Ascending aorta (tissue), 2 donors: ENCODE results near the gene NECTIN1. TPM values are rescaled to one million over a fixed set of nuclear protein-coding genes. Genes with fewer than 3 reads are reported as not detected.

ENCODE experiments used
- DNase-seq, 2 donors: peaks; one replicate each; pipeline ENCODE4 v3.0.0-alpha.2; 2019; ENCODE audit warnings: low spot score in 2 of 2
- H3K27ac ChIP-seq, 2 donors: fragments of 200-600 bp; sonication (generic); one replicate each; pipeline ENCODE4 v1.5.1; 2016 to 2017; ENCODE audit warnings: mild to moderate bottlenecking in 1 of 2
- H3K27me3 ChIP-seq: fragments of 200-600 bp; sonication (generic); one replicate; pipeline ENCODE4 v1.5.1; 2017
- H3K36me3 ChIP-seq, 2 donors: fragments of 200-600 bp; sonication (generic); one replicate each; pipeline ENCODE4 v1.5.1; 2016
- H3K4me1 ChIP-seq, 2 donors: fragments of 200-600 bp; sonication (generic); one replicate each; pipeline ENCODE4 v1.5.1; 2016 to 2017; ENCODE audit warnings: mild to moderate bottlenecking in 1 of 2
- H3K4me3 ChIP-seq, 2 donors: fragments of 200-600 bp; sonication (generic); one replicate each; pipeline ENCODE4 v1.5.1; 2016 to 2017; ENCODE audit warnings: mild to moderate bottlenecking in 1 of 2
- H3K9me3 ChIP-seq, 2 donors: fragments of 200-600 bp; sonication (generic); one replicate each; pipeline ENCODE4 v1.5.1; 2016
- CTCF ChIP-seq, 3 experiments: fragments of 200-600 bp in 2 of 3; fragments of 450-650 bp in 1 of 3; sonication (generic) in 2 of 3; IDR thresholded peaks; one replicate each; pipeline ENCODE4 v1.5.1; 2016 to 2019; ENCODE audit warnings: antibody characterized with exemption in 3 of 3, mild to moderate bottlenecking in 1 of 3, moderate library complexity in 1 of 3
- intact Hi-C: fragments of 100-400 bp; cut with DNase I; formaldehyde crosslinking; loops from one replicate; pipeline ENCODE4 v1.15.1; 2023
- total RNA-seq: library from RNA; depleted of rRNA; stranded (reverse); fragments of >200 nt; gene quantifications from one replicate; pipeline ENCODE4 v1.1.0, GENCODE V29; 2016

The NECTIN1 gene
- total RNA-seq, 1 donor from 2014 or later = 1.6 TPM

- H3K4me1 ChIP-seq = peaks cover 0 to under 1% of the 10 kb centered on the region in 2 donors
- H3K36me3 ChIP-seq = no peaks in the 10 kb centered on the region
- intact Hi-C loops = no loop called here
- no peak for DNase-seq
- no peak overlapping the region for H3K27ac ChIP-seq
- no peak for TF ChIP-seq CTCF (IDR thresholded peaks at IDR 0.05)
- no peaks in the 10 kb centered on the region for H3K27me3 ChIP-seq
- no peak overlapping the region for H3K4me3 ChIP-seq
- H3K9me3 ChIP-seq = no peaks in the 10 kb centered on the region
These were observed 29.3 kb upstream of the NECTIN1 start for GRCh38 chr11:119758291-119758690.

GRCh38 chr11:119757378-119757777 is 28.4 kb upstream of the NECTIN1 start:
- intact Hi-C loops = no loop called here
- no peak for DNase-seq
- TF ChIP-seq CTCF (IDR thresholded peaks at IDR 0.05) = no peak

GRCh38 chr11:119756169-119756865 is 27.3 kb upstream of the NECTIN1 start:
- Histone ChIP-seq H3K4me3 (no peak overlapping the region), H3K4me1 (peaks cover 0 to 7% of the 10 kb centered on the region in 2 donors), H3K27ac (no peak overlapping the region), H3K9me3 (no peaks in the 10 kb centered on the region), H3K36me3 (no peaks in the 10 kb centered on the region), H3K27me3 (no peaks in the 10 kb centered on the region)
- no peak for TF ChIP-seq CTCF (IDR thresholded peaks at IDR 0.05)
- DNase-seq = no peak
- intact Hi-C loops = no loop called here

More at GRCh38 chr11:119757378-119757777, 28.4 kb upstream of the NECTIN1 start:
- Histone ChIP-seq H3K9me3 (no peaks in the 10 kb centered on the region), H3K36me3 (no peaks in the 10 kb centered on the region), H3K27me3 (no peaks in the 10 kb centered on the region), H3K4me3 (no peak overlapping the region), H3K27ac (no peak overlapping the region), H3K4me1 (peaks cover 0 to 7% of the 10 kb centered on the region in 2 donors)

DNA sequence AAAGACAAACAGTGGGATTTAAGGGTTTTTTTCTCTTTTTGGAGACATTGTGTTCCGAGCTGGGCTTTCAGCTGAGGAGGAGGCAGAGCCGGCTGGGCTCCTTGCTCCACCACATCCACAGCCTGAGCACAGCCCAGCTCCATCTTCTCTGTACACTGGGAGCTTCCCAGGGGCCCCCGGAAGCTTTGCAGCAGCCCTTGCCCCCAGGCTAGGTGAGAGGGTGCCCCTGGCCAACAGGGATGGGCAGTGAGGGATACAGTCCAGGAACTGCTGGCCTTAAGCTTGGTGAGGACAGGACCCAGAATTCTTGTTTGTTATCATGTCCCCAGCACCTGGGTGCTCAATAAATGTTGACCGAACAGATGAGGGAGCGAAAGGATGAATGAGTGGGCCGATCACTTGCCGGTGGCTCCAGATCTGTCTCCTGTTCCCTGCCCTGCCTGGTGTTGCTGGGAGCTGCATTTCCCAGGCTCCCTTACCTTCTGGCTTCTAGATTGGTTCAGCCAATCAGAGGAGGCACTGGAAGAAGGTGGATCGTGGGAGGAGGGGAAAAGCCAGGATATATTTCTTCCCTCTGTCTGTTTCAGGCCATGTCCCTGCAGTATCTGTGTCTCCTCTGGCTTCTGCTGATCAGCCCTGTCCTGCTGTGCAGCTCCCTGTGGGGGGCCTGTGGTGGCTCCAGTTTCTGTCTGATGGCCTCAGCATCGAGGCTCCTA is 26.5 kb upstream of the NECTIN1 start:
- H3K4me1 ChIP-seq = peaks cover 0 to 7% of the 10 kb centered on the region in 2 donors
- no peak overlapping the region for H3K27ac ChIP-seq
- DNase-seq = no peak
- no peaks in the 10 kb centered on the region for H3K36me3 ChIP-seq
- intact Hi-C loops = no loop called here
- H3K4me3 ChIP-seq = no peak overlapping the region
- no peaks in the 10 kb centered on the region for H3K9me3 ChIP-seq
- no peak for TF ChIP-seq CTCF (IDR thresholded peaks at IDR 0.05)
- H3K27me3 ChIP-seq = no peaks in the 10 kb centered on the region

GRCh38 chr11:119754656-119755355 is 25.8 kb upstream of the NECTIN1 start:
- no peak overlapping the region for H3K4me3 ChIP-seq
- no peak overlapping the region for H3K27ac ChIP-seq
- DNase-seq = no peak
- H3K27me3 ChIP-seq = no peaks in the 10 kb centered on the region
- intact Hi-C loops = no loop called here
- no peaks in the 10 kb centered on the region for H3K9me3 ChIP-seq
- H3K4me1 ChIP-seq = peaks cover 0 to 7% of the 10 kb centered on the region in 2 donors
- no peak for TF ChIP-seq CTCF (IDR thresholded peaks at IDR 0.05)
- no peaks in the 10 kb centered on the region for H3K36me3 ChIP-seq
